Hepatocyte (in vitro differentiated cells): ENCODE data around the gene CCL14.

Experiments used
- EZH2 ChIP-seq: fragments of 200-600 bp; sonication (generic); IDR thresholded peaks from 2 replicates; pipeline ENCODE4 v1.6.1; 2016; ENCODE audit warnings: antibody characterized with exemption, mild to moderate bottlenecking, borderline replicate concordance
- EZH2phosphoT487 ChIP-seq: fragments of 200-600 bp; sonication (generic); IDR thresholded peaks from one replicate; pipeline ENCODE4 v1.6.1; 2018; ENCODE audit warnings: antibody characterized with exemption, mild to moderate bottlenecking, low read depth, moderate library complexity; ENCODE audit not compliant: unreplicated experiment, severe bottlenecking
- TF ChIP-seq, protein P1 (sequence below): fragments of 200-600 bp; sonication (generic); IDR thresholded peaks from 2 replicates; pipeline ENCODE4 v1.5.1; 2016; ENCODE audit warnings: antibody characterized with exemption, mild to moderate bottlenecking; ENCODE audit not compliant: poor library complexity

DNA sequence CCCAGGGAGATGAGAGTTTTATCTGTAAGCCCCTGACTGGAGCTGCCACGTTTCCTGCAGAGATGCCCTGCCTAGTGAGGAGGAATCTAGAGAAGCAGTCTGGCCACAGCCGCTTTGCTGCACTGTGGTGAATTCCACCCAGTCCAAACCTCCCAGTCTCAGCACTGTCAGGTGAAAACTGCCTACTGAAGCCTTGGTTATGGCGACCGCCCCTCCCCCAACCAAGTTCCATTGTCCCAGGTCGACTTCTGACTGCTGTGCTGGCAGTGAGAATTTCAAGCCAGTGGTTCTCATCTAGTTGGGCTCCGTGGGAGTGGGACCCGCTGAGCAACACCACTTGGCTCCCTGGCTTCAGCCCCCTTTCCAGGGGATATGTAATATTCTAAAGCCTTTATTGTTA is 32.8 kb downstream of the CCL14 start:
- TF ChIP-seq, protein P1, sequence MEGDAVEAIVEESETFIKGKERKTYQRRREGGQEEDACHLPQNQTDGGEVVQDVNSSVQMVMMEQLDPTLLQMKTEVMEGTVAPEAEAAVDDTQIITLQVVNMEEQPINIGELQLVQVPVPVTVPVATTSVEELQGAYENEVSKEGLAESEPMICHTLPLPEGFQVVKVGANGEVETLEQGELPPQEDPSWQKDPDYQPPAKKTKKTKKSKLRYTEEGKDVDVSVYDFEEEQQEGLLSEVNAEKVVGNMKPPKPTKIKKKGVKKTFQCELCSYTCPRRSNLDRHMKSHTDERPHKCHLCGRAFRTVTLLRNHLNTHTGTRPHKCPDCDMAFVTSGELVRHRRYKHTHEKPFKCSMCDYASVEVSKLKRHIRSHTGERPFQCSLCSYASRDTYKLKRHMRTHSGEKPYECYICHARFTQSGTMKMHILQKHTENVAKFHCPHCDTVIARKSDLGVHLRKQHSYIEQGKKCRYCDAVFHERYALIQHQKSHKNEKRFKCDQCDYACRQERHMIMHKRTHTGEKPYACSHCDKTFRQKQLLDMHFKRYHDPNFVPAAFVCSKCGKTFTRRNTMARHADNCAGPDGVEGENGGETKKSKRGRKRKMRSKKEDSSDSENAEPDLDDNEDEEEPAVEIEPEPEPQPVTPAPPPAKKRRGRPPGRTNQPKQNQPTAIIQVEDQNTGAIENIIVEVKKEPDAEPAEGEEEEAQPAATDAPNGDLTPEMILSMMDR: no peak
- TF ChIP-seq EZH2: no peak
- TF ChIP-seq EZH2phosphoT487: no peak
